RKO (cell line): ENCODE data around the gene OR9I1.
A peak's percentile ranks its signal among the peaks of the same experiment; 100 is the strongest.

Experiments used
- DNase-seq: peaks from one replicate; pipeline ENCODE4 v3.0.0-alpha.2; 2016; ENCODE audit warnings: low spot score

The OR9I1 gene

GRCh38 chr11:58125469-58125868, at the start of gene OR9I1:
Gene OR9I1, minus strand, starts transcription at chr11:58125530. Its CDS starts 6,086 bp downstream, at chr11:58119444.
- DNase-seq, result no peak

- no peak for DNase-seq
Observed at GRCh38 chr11:58165504-58166106, 40.3 kb upstream of the OR9I1 start.

DNA sequence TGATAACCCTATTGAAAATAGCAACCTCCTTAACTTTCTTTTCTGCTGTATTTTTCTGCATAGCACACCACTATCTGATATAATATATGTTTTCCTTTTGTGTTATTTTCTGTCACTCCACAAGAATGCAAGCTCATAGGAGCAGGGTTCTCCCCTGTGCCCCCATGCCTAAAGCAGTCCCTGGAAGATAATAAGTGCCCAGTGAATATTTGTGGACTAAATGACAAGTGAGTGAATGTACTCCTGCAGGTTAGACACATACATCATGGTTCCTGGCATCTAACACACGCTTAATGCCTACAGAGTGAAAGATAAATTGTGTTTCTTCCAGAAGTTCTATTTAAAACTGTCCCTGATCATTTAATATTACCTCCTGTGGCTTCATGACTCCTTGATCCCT, 39.7 kb upstream of the OR9I1 start:
- no peak for DNase-seq

GRCh38 chr11:58164389-58164788, 39.1 kb upstream of the OR9I1 start:
- DNase-seq, result no peak

DNA sequence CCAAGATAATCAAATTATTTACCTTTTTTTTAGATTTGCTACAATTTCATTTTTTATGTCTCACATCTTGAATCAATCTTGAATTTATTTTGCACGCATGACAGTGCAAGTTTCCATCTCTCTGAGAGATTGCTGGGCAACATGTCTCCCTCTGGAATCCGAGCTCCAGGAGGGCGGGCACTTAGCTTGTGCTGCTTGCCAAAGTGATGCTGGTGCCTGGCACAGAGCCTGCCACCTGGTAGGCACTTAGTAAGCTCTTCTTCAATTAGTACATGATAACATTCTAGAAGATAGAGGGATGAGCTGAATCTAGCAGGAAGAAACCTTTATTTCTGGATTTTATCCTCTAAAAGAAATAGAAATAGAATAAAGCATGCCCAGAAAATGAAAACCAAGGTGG, 27.5 kb upstream of the OR9I1 start:
- DNase-seq, result no peak

DNA sequence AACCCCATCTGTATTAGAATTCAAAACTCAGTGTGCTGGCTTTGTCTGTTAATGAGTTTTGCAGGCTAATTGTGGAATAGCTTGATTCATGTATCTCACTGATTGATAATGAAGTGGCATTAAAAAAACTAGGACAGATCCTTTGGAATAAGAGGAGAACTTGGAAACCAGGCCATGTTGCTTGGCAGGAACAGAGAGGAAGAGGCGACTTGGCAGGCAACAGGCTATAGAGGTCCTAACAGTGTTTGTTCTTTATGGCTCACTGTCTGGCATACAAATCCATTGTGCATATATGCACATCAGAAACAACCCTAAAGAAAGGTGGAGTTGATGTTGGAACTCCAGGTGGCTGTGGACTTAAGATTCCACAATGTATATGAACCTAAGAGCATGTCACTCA, 17.4 kb upstream of the OR9I1 start:
- no peak for DNase-seq

GRCh38 chr11:58135171-58135570, 9.8 kb upstream of the OR9I1 start:
- no peak for DNase-seq

GRCh38 chr11:58134151-58134550, 8.8 kb upstream of the OR9I1 start:
- no peak for DNase-seq

DNA sequence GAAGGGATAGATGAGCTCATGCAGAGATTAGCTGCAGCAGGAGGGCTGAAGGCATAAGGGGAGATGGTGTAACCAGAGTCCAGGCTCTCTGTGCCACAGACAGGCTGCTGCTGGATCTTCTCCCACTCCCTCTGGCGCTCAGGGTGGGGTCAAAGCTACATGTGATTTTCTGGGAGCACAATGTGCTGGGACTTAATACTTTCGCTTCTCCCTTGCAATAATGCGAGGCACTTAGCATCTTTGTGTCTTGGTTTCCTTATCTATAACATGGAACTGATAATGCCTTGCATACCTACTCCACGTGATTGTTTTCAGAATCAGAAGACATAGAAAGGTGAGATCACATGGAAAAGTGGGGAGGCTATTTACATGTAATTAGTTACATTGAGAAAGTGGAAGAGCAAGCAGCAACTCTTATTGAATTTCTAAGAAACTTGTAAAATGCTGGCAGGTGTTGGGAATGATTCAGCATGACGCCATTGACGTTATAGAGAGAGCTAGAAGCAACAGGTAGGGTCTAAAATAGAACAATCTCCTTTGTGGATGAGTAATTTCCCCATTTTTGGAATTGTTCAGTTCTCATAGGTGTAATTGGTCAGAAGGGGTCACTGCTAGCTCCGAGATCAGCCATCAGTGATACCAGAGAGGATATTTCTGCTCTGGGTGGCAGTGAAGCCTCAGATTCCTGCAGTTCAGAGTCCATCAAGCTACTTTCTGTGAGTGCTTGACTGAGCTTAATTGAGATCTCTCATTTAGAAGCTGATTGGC, 8.2 kb upstream of the OR9I1 start:
- DNase-seq, result no peak

- DNase-seq, result no peak
Observed at GRCh38 chr11:58127350-58127749, 2.0 kb upstream of the OR9I1 start.

GRCh38 chr11:58121096-58121495, 4.2 kb downstream of the OR9I1 start:
- no peak for DNase-seq

GRCh38 chr11:58097437-58097836, 27.9 kb downstream of the OR9I1 start:
- DNase-seq, result no peak

- DNase-seq, result no peak
Observed at GRCh38 chr11:58086528-58086927, 38.8 kb downstream of the OR9I1 start.

- peak; percentile 33 for DNase-seq
Observed at GRCh38 chr11:58075781-58076180, 49.5 kb downstream of the OR9I1 start.

GRCh38 chr11:58070585-58070984, 54.7 kb downstream of the OR9I1 start:
- DNase-seq, result no peak

GRCh38 chr11:58068655-58069054, 56.7 kb downstream of the OR9I1 start:
- no peak for DNase-seq

DNA sequence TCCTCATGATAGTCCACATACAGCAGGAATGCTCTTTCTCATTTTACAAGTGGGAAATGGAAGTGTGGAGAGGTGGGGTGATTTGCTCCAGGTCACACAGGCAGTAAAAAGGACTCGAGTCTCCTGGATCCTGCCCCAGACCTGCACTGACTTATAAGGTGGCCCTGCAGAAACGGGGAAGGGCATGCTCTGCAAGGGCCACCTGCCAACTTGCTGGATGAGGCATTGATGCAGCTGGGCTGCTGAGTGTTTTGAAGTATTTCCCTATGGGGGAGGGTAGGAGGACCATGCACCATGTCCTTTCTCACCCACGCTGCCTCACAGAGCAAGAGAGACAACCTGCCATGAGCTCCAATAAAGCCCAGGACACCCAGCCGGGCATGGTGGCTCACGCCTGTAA, 57.6 kb downstream of the OR9I1 start:
- DNase-seq, result no peak
